Ovary (tissue), 3 donors: ENCODE measurements around the gene ANKMY1.

Source experiments
- CTCF ChIP-seq, 3 donors: fragments of 450-650 bp in 2 of 3; fragments of 200-600 bp in 1 of 3; IDR thresholded peaks; one replicate each; pipeline versions ENCODE4 v1.5.1 to v1.8.0; 2016 to 2022; ENCODE audit warnings: antibody characterized with exemption in 3 of 3, mild to moderate bottlenecking in 1 of 3
- EP300 ChIP-seq: sonication (generic); formaldehyde crosslinking; IDR thresholded peaks from one replicate; pipeline ENCODE4 v1.6.1; 2017; ENCODE audit warnings: antibody characterized with exemption
- POLR2A ChIP-seq: fragments of 450-650 bp; IDR thresholded peaks from one replicate; pipeline ENCODE4 v1.6.1; 2017; ENCODE audit warnings: antibody characterized with exemption, mild to moderate bottlenecking, moderate library complexity
- donor health status: DM: no; HTN: no; CAD: no.

DNA sequence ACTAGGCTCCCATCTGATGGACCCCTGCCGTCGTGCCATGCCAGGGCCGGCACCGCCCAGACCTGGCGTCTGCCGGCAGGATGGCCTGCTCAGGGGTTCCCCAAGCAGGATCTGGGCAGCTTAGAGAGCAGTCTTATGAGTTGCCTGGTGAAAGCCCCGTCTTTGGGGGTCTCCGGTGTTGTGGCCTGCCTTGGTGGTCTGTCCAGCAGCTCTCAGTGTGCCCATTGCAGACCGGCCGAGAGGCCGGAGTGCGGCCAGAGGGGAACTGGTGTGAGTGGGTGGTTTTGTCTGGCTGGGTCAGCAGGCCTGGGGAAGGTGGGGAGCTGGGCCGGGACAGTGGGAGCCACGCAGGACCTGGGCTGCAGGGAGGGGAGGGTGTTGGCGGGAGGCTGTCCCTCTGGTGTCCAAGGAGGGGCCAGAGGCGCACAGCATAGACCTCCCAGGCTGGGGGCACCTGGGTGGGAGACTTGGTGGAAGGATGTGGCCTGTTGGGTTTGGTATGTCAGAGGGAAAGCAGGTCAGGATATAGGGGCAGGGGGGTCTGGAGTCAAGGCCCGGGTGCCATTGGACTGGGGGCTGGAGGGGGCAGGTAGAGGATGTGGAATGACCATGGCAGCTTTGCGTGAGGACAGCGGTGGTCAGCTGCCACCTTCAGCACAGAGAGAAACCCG, 105.9 kb downstream of the ANKMY1 start:
- TF ChIP-seq CTCF (IDR thresholded peaks at IDR 0.05) = no peak
- no peak for TF ChIP-seq EP300
- TF ChIP-seq POLR2A = no peak
